Upper lobe of left lung (tissue), 6 donors: Measurements from ENCODE around the gene DNAJB6. TPM values are rescaled to one million over a fixed set of nuclear protein-coding genes. Genes with fewer than 3 reads are reported as not detected.

Source experiments
- ATAC-seq, 2 donors: fragments of 200-7000 bp; cut with Tn5 transposase; one replicate each; pipeline ENCODE4 v1.9.1; 2022; ENCODE audit warnings: mild to moderate bottlenecking in 2 of 2, moderate library complexity in 2 of 2; ENCODE audit not compliant: low FRiP score in 2 of 2
- DNase-seq, 2 donors: peaks; one replicate each; pipeline ENCODE4 v3.0.0-alpha.2; 2019 to 2020
- H3K27ac ChIP-seq, 4 donors: fragments of 200-600 bp; sonication (generic); one replicate each; pipeline ENCODE4 v1.5.1; 2016 to 2019
- H3K27me3 ChIP-seq, 4 donors: fragments of 200-600 bp; sonication (generic); one replicate each; pipeline ENCODE4 v1.5.1; 2017 to 2019
- H3K36me3 ChIP-seq, 4 donors: fragments of 200-600 bp; sonication (generic); one replicate each; pipeline ENCODE4 v1.5.1; 2016 to 2019
- H3K4me1 ChIP-seq, 4 donors: fragments of 200-600 bp; sonication (generic); one replicate each; pipeline ENCODE4 v1.5.1; 2018 to 2019
- H3K4me3 ChIP-seq, 4 donors: fragments of 200-600 bp; sonication (generic); one replicate each; pipeline ENCODE4 v1.5.1; 2017 to 2019; ENCODE audit warnings: mild to moderate bottlenecking in 2 of 4, moderate library complexity in 1 of 4
- H3K9me3 ChIP-seq, 4 donors: fragments of 200-600 bp; sonication (generic); one replicate each; pipeline ENCODE4 v1.5.1; 2018 to 2019
- CTCF ChIP-seq, 6 experiments: fragments of 450-650 bp in 4 of 6; fragments of 200-600 bp in 2 of 6; sonication (generic) in 2 of 6; IDR thresholded peaks; one replicate each; pipeline ENCODE4 v1.5.1; 2016 to 2019; ENCODE audit warnings: antibody characterized with exemption in 6 of 6
- EP300 ChIP-seq, 4 donors: sonication (generic); formaldehyde crosslinking; IDR thresholded peaks; one replicate each; pipeline ENCODE4 v1.5.1; 2017; ENCODE audit warnings: antibody characterized with exemption in 4 of 4, control low read depth in 2 of 4
- POLR2A ChIP-seq, 4 donors: fragments of 450-650 bp; IDR thresholded peaks; one replicate each; pipeline ENCODE4 v1.5.1; 2016 to 2017; ENCODE audit warnings: antibody characterized with exemption in 4 of 4, mild to moderate bottlenecking in 2 of 4
- POLR2AphosphoS5 ChIP-seq, 2 donors: sonication (generic); formaldehyde crosslinking; IDR thresholded peaks; one replicate each; pipeline ENCODE4 v1.5.1; 2017; ENCODE audit warnings: antibody characterized with exemption in 2 of 2
- whole genome bisulfite sequencing, 2 donors: methylation state at CpG; one replicate each; pipeline ENCODE4 v1.1.5; 2017 to 2018; 5-methylcytosine and 5-hydroxymethylcytosine counted together
- total RNA-seq, 6 donors: library from RNA; depleted of rRNA in 4 of 6; stranded (reverse); fragments of >200 nt in 4 of 6; gene quantifications; one replicate each; pipeline versions ENCODE4 v1.1.0 to v1.2.1, GENCODE V29; 2016 to 2021
- donor health status: DM: no; HTN: no; CAD: no; lungs with moderate emphysema.
- donor health status: DM: no; HTN: yes; CAD: no; lungs with severe emphysema.

The DNAJB6 gene
- total RNA-seq, 6 donors from 2014 or later: 64.1 to 99.6 (median 83.0) TPM

GRCh38 chr7:157293413-157293788 lies 43.4 kb upstream of the DNAJB6 start:
- Histone ChIP-seq H3K36me3 (no peaks in the 10 kb centered on the region), H3K9me3 (no peaks in the 10 kb centered on the region), H3K4me3 (no peak overlapping the region), H3K27ac (no peak overlapping the region), H3K4me1 (no peaks in the 10 kb centered on the region), H3K27me3 (no peaks in the 10 kb centered on the region)
- TF ChIP-seq EP300 (IDR thresholded peaks at IDR 0.05): no peak
- TF ChIP-seq POLR2A (IDR thresholded peaks at IDR 0.05): no peak
- no peak for TF ChIP-seq POLR2AphosphoS5 (IDR thresholded peaks at IDR 0.05)
- TF ChIP-seq CTCF (IDR thresholded peaks at IDR 0.05): no peak
- 84 to 90% methylated on average over 13 of the region's 13 CpGs for WGBS, 2 donors
- no peak for DNase-seq
- no peak for ATAC-seq

GRCh38 chr7:157294773-157295172 lies 42.0 kb upstream of the DNAJB6 start:
- H3K36me3 ChIP-seq: no peaks in the 10 kb centered on the region
- no peak overlapping the region for H3K4me3 ChIP-seq
- 86 to 94% methylated on average over 8 to 12 of the region's 12 CpGs for WGBS, 2 donors
- DNase-seq: no peak
- no peaks in the 10 kb centered on the region for H3K4me1 ChIP-seq
- no peaks in the 10 kb centered on the region for H3K9me3 ChIP-seq
- no peak overlapping the region for H3K27ac ChIP-seq
- no peak for TF ChIP-seq POLR2A (IDR thresholded peaks at IDR 0.05)
- no peak for TF ChIP-seq POLR2AphosphoS5 (IDR thresholded peaks at IDR 0.05)
- no peak for TF ChIP-seq CTCF (IDR thresholded peaks at IDR 0.05)
- no peak for TF ChIP-seq EP300 (IDR thresholded peaks at IDR 0.05)
- H3K27me3 ChIP-seq: no peaks in the 10 kb centered on the region
- no peak for ATAC-seq

- 88 to 96% methylated on average over 4 to 12 of the region's 12 CpGs for WGBS, 2 donors
- Histone ChIP-seq H3K4me1 (no peaks in the 10 kb centered on the region), H3K27ac (no peak overlapping the region), H3K27me3 (no peaks in the 10 kb centered on the region), H3K4me3 (no peak overlapping the region), H3K9me3 (no peaks in the 10 kb centered on the region), H3K36me3 (no peaks in the 10 kb centered on the region)
- TF ChIP-seq EP300 (IDR thresholded peaks at IDR 0.05) (no peak), POLR2AphosphoS5 (IDR thresholded peaks at IDR 0.05) (no peak), POLR2A (IDR thresholded peaks at IDR 0.05) (no peak), CTCF (IDR thresholded peaks at IDR 0.05) (no peak)
- ATAC-seq (no peak), DNase-seq (no peak)
Observed at GRCh38 chr7:157295338-157295737, 41.5 kb upstream of the DNAJB6 start.

GRCh38 chr7:157297185-157297584 lies 39.6 kb upstream of the DNAJB6 start:
- no peaks in the 10 kb centered on the region for H3K27me3 ChIP-seq
- no peaks in the 10 kb centered on the region for H3K9me3 ChIP-seq
- TF ChIP-seq POLR2AphosphoS5 (IDR thresholded peaks at IDR 0.05) (no peak), CTCF (IDR thresholded peaks at IDR 0.05) (no peak), EP300 (IDR thresholded peaks at IDR 0.05) (no peak), POLR2A (IDR thresholded peaks at IDR 0.05) (no peak)
- no peak overlapping the region for H3K27ac ChIP-seq
- no peak for ATAC-seq
- peaks cover 3 to 8% (median 7%) of the 10 kb centered on the region in 4 donors for H3K4me1 ChIP-seq
- H3K4me3 ChIP-seq: no peak overlapping the region
- H3K36me3 ChIP-seq: no peaks in the 10 kb centered on the region
- 67 to 82% methylated on average over 13 of the region's 13 CpGs for WGBS, 2 donors
- no peak for DNase-seq

- no peak for TF ChIP-seq CTCF (IDR thresholded peaks at IDR 0.05)
- no peak for TF ChIP-seq POLR2A (IDR thresholded peaks at IDR 0.05)
- no peak for TF ChIP-seq POLR2AphosphoS5 (IDR thresholded peaks at IDR 0.05)
- no peak for TF ChIP-seq EP300 (IDR thresholded peaks at IDR 0.05)
Observed at GRCh38 chr7:157299317-157299612, 37.5 kb upstream of the DNAJB6 start.

More at GRCh38 chr7:157299317-157299612, 37.5 kb upstream of the DNAJB6 start:
- ATAC-seq (no peak), DNase-seq (no peak)
- Histone ChIP-seq H3K4me3 (no peak overlapping the region), H3K27me3 (no peaks in the 10 kb centered on the region), H3K9me3 (no peaks in the 10 kb centered on the region), H3K27ac (no peak overlapping the region), H3K36me3 (no peaks in the 10 kb centered on the region), H3K4me1 (peaks cover 3 to 13% (median 7%) of the 10 kb centered on the region in 4 donors)
- WGBS, 2 donors: 90 to 95% methylated on average over 3 of the region's 3 CpGs
